Renal cortical epithelial cell (primary cell): ENCODE results near the gene CES3. TPM values are rescaled to one million over a fixed set of nuclear protein-coding genes. Genes with fewer than 3 reads are reported as not detected.

Experiments used
- DNase-seq: peaks from one replicate; pipeline ENCODE4 v3.0.0-alpha.2; 2011; ENCODE audit warnings: low read depth
- total RNA-seq: library from RNA; depleted of rRNA; stranded (reverse); fragments of >200 nt; gene quantifications from 2 replicates; pipeline ENCODE4 v1.2.3, GENCODE V29; 2014

CES3 gene
- 0.69 and 1.3 TPM in 2 replicates for total RNA-seq

- DNase-seq: peak; percentile 68
Observed at GRCh38 chr16:66961065-66961744, at the start of gene CES3. Gene CES3 (plus strand): TSS chr16:66961266. CDS start chr16:66961308, 42 bp downstream.

GRCh38 chr16:66911801-66912200 lies 49.3 kb upstream of the CES3 start:
- DNase-seq: no peak

GRCh38 chr16:66913081-66913480 lies 48.0 kb upstream of the CES3 start:
- no peak for DNase-seq

GRCh38 chr16:66913711-66914110 lies 47.4 kb upstream of the CES3 start:
- DNase-seq: no peak

GRCh38 chr16:66914541-66914940 lies 46.5 kb upstream of the CES3 start:
- DNase-seq: no peak

- DNase-seq: no peak
Observed at GRCh38 chr16:66915041-66915440, 46.0 kb upstream of the CES3 start.

GRCh38 chr16:66916518-66916917 lies 44.5 kb upstream of the CES3 start:
- no peak for DNase-seq

GRCh38 chr16:66917741-66918140 lies 43.3 kb upstream of the CES3 start:
- no peak for DNase-seq

GRCh38 chr16:66918355-66918754 lies 42.7 kb upstream of the CES3 start:
- no peak for DNase-seq

- DNase-seq: peak; percentile 98
Observed at GRCh38 chr16:66918803-66919568, 42.1 kb upstream of the CES3 start, which contains the start of gene CDH16. Gene CDH16 (minus strand): TSS chr16:66918885. CDS start chr16:66918065, 820 bp downstream.

GRCh38 chr16:66919569-66920298 lies 41.3 kb upstream of the CES3 start:
- DNase-seq: peak; percentile 47

- DNase-seq: no peak
Observed at GRCh38 chr16:66920299-66920590, 40.8 kb upstream of the CES3 start.

- peak; percentile 38 for DNase-seq
Observed at GRCh38 chr16:66920924-66921680, 40.0 kb upstream of the CES3 start.

- no peak for DNase-seq
Observed at GRCh38 chr16:66921729-66922450, 39.2 kb upstream of the CES3 start.

- DNase-seq: no peak
Observed at GRCh38 chr16:66923247-66923731, 37.8 kb upstream of the CES3 start.

GRCh38 chr16:66923866-66924265 lies 37.2 kb upstream of the CES3 start:
- no peak for DNase-seq

GRCh38 chr16:66924527-66925321 lies 36.3 kb upstream of the CES3 start:
- no peak for DNase-seq

GRCh38 chr16:66925322-66925840 lies 35.7 kb upstream of the CES3 start, which contains the start of gene RRAD:
Gene RRAD (minus strand): TSS chr16:66925535. CDS start chr16:66925179, 356 bp downstream.
- peak; percentile 74 for DNase-seq

- peak; percentile 47 for DNase-seq
Observed at GRCh38 chr16:66926171-66926947, 34.7 kb upstream of the CES3 start.
